H9 (cell line): ENCODE measurements around the gene WEE2. TPM values are rescaled to one million over a fixed set of nuclear protein-coding genes. Genes with fewer than 3 reads are reported as not detected.

Experiments used
- DNase-seq: peaks from one replicate; pipeline ENCODE4 v3.0.0-alpha.2; 2017
- H2AFZ ChIP-seq: one replicate; pipeline ENCODE4 v1.6.1; 2013; ENCODE audit warnings: mild to moderate bottlenecking, low read length, control low read depth, moderate library complexity
- H2AK5ac ChIP-seq: 2 replicates; pipeline ENCODE4 v1.6.1; 2013; ENCODE audit warnings: low read length, control low read depth, mixed read lengths; ENCODE audit not compliant: insufficient read length
- H2BK120ac ChIP-seq: one replicate; pipeline ENCODE4 v1.6.1; 2013; ENCODE audit warnings: low read depth, mild to moderate bottlenecking, low read length, control low read depth, inconsistent platforms; ENCODE audit not compliant: poor library complexity, severe bottlenecking
- H2BK12ac ChIP-seq: 2 replicates; pipeline ENCODE4 v1.6.1; 2013; ENCODE audit warnings: low read length, control low read depth, mixed read lengths, low read depth; ENCODE audit not compliant: insufficient read length
- H2BK15ac ChIP-seq: 2 replicates; pipeline ENCODE4 v1.6.1; 2013; ENCODE audit warnings: low read depth, low read length, control low read depth
- H2BK20ac ChIP-seq: one replicate; pipeline ENCODE4 v1.6.1; 2013; ENCODE audit warnings: low read depth, mild to moderate bottlenecking, low read length, control low read depth, inconsistent platforms; ENCODE audit not compliant: poor library complexity, severe bottlenecking
- H2BK5ac ChIP-seq: 2 replicates; pipeline ENCODE4 v1.6.1; 2013; ENCODE audit warnings: low read length, control low read depth, mixed read lengths; ENCODE audit not compliant: insufficient read length
- H3K14ac ChIP-seq: 2 replicates; pipeline ENCODE4 v1.6.1; 2013; ENCODE audit warnings: low read length, control low read depth; ENCODE audit not compliant: insufficient read depth
- H3K18ac ChIP-seq: 2 replicates; pipeline ENCODE4 v1.6.1; 2013; ENCODE audit warnings: low read depth, mild to moderate bottlenecking, mixed read lengths, low read length, control low read depth; ENCODE audit not compliant: insufficient read length
- H3K23ac ChIP-seq: 2 replicates; pipeline ENCODE4 v1.6.1; 2013; ENCODE audit warnings: low read length, control low read depth, mixed read lengths, low read depth; ENCODE audit not compliant: insufficient read length
- H3K23me2 ChIP-seq: 2 replicates; pipeline ENCODE4 v1.6.1; 2013; ENCODE audit warnings: low read depth, mild to moderate bottlenecking, mixed read lengths, low read length, control low read depth; ENCODE audit not compliant: insufficient read length, poor library complexity, severe bottlenecking
- H3K27ac ChIP-seq: 2 replicates; pipeline ENCODE4 v1.5.1; 2013; ENCODE audit warnings: low read length, control low read depth, mixed read lengths, low read depth; ENCODE audit not compliant: insufficient read length
- H3K27me3 ChIP-seq: 2 replicates; pipeline ENCODE4 v1.6.1; 2013; ENCODE audit warnings: low read length, control low read depth, inconsistent platforms; ENCODE audit not compliant: insufficient read depth
- H3K4ac ChIP-seq: 2 replicates; pipeline ENCODE4 v1.6.1; 2013; ENCODE audit warnings: low read depth, mild to moderate bottlenecking, control low read depth, inconsistent platforms, low read length, moderate library complexity
- H3K4me1 ChIP-seq: 2 replicates; pipeline ENCODE4 v1.6.1; 2013; ENCODE audit warnings: low read length, control low read depth, inconsistent platforms; ENCODE audit not compliant: insufficient read depth
- H3K4me2 ChIP-seq: 2 replicates; pipeline ENCODE4 v1.6.1; 2013; ENCODE audit warnings: low read length, control low read depth, mixed read lengths; ENCODE audit not compliant: insufficient read length, insufficient read depth
- H3K56ac ChIP-seq: 2 replicates; pipeline ENCODE4 v1.6.1; 2013; ENCODE audit warnings: low read depth, mild to moderate bottlenecking, mixed read lengths, low read length, control low read depth; ENCODE audit not compliant: insufficient read length
- H3K79me1 ChIP-seq: 2 replicates; pipeline ENCODE4 v1.6.1; 2013; ENCODE audit warnings: low read depth, mild to moderate bottlenecking, moderate library complexity, low read length, control low read depth, inconsistent platforms; ENCODE audit not compliant: insufficient read depth, poor library complexity, severe bottlenecking
- H3K79me2 ChIP-seq: 2 replicates; pipeline ENCODE4 v1.6.1; 2013; ENCODE audit warnings: low read length, control low read depth, inconsistent platforms; ENCODE audit not compliant: insufficient read depth
- H3K9ac ChIP-seq: 2 replicates; pipeline ENCODE4 v1.6.1; 2013; ENCODE audit warnings: low read length, control low read depth, mixed read lengths; ENCODE audit not compliant: insufficient read length; ENCODE audit errors: extremely low read depth
- H3K9me3 ChIP-seq: one replicate; pipeline ENCODE4 v1.6.1; 2013; ENCODE audit warnings: low read depth, low read length, inconsistent platforms; ENCODE audit not compliant: control insufficient read depth
- H3T11ph ChIP-seq: one replicate; pipeline ENCODE4 v1.6.1; 2013; ENCODE audit warnings: mild to moderate bottlenecking, low read length, control low read depth, inconsistent platforms
- H4K20me1 ChIP-seq: one replicate; pipeline ENCODE4 v1.6.1; 2013; ENCODE audit not compliant: control insufficient read depth, insufficient read length, insufficient read depth
- H4K5ac ChIP-seq: 2 replicates; pipeline ENCODE4 v1.6.1; 2013; ENCODE audit warnings: low read depth, mild to moderate bottlenecking, mixed read lengths, low read length, control low read depth; ENCODE audit not compliant: insufficient read length
- H4K8ac ChIP-seq: replicated peaks from 2 replicates; pipeline ENCODE4 v1.6.1; 2013; ENCODE audit warnings: low read length, control low read depth, mixed read lengths, low read depth; ENCODE audit not compliant: insufficient read length
- H4K91ac ChIP-seq: 2 replicates; pipeline ENCODE4 v1.6.1; 2013; ENCODE audit warnings: low read depth, mild to moderate bottlenecking, moderate library complexity, mixed read lengths, low read length, control low read depth; ENCODE audit not compliant: insufficient read length
- H3K27ac Mint-ChIP-seq, 3 experiments: 2 replicates in 2 of 3; 3 replicates in 1 of 3; pipeline ENCODE4 v1.8.0; 2020 to 2021; ENCODE audit warnings: mixed read lengths in 3 of 3, mild to moderate bottlenecking in 1 of 3, moderate library complexity in 1 of 3
- H3K27me3 Mint-ChIP-seq: 2 replicates; pipeline ENCODE4 v1.8.0; 2021; ENCODE audit warnings: low read depth, mild to moderate bottlenecking, moderate library complexity, mixed read lengths
- H3K36me3 Mint-ChIP-seq, 3 experiments: 2 replicates in 2 of 3; 3 replicates in 1 of 3; pipeline ENCODE4 v1.8.0; 2020 to 2021; ENCODE audit warnings: low read depth in 3 of 3, mixed read lengths in 3 of 3; ENCODE audit not compliant: insufficient read depth in 1 of 3
- H3K4me1 Mint-ChIP-seq, 2 experiments: 2 replicates each; pipeline ENCODE4 v1.8.0; 2020; ENCODE audit warnings: mixed read lengths in 2 of 2
- H3K4me3 Mint-ChIP-seq, 2 experiments: 2 replicates in 1 of 2; 3 replicates in 1 of 2; pipeline ENCODE4 v1.8.0; 2020 to 2021; ENCODE audit warnings: mild to moderate bottlenecking in 2 of 2, mixed read lengths in 2 of 2, moderate library complexity in 1 of 2
- H3K9me3 Mint-ChIP-seq, 2 experiments: 2 replicates in 1 of 2; 3 replicates in 1 of 2; pipeline ENCODE4 v1.8.0; 2020; ENCODE audit warnings: mild to moderate bottlenecking in 2 of 2, mixed read lengths in 2 of 2, moderate library complexity in 1 of 2
- total RNA-seq: library from RNA; stranded (reverse); gene quantifications from 2 replicates; pipeline ENCODE4 v1.2.1, GENCODE V29; 2021
- TF ChIP-seq, protein P1 (sequence below): fragments of 200-600 bp; sonication (generic); conservative IDR thresholded peaks from 3 replicates; pipeline ENCODE4 v1.8.0; 2021; ENCODE audit warnings: antibody characterized with exemption, mild to moderate bottlenecking

WEE2 gene
- total RNA-seq, 1 experiment from 2014 or later, result not detected

GRCh38 chr7:141679014-141679413 is 29.1 kb upstream of the WEE2 start:
- no peak overlapping the region for H3K14ac ChIP-seq
- peaks cover 4 to 11% (median 7%) of the 10 kb centered on the region in 3 experiments; a peak in 5 of 7 replicates for H3K36me3 Mint-ChIP-seq
- no peak overlapping the region for H3K4me3 Mint-ChIP-seq
- no peaks in the 10 kb centered on the region for H3K79me1 ChIP-seq
- no peak overlapping the region for H3K56ac ChIP-seq
- H3K18ac ChIP-seq, result no peak overlapping the region
- no peak overlapping the region for H2BK5ac ChIP-seq
- TF ChIP-seq, protein P1, sequence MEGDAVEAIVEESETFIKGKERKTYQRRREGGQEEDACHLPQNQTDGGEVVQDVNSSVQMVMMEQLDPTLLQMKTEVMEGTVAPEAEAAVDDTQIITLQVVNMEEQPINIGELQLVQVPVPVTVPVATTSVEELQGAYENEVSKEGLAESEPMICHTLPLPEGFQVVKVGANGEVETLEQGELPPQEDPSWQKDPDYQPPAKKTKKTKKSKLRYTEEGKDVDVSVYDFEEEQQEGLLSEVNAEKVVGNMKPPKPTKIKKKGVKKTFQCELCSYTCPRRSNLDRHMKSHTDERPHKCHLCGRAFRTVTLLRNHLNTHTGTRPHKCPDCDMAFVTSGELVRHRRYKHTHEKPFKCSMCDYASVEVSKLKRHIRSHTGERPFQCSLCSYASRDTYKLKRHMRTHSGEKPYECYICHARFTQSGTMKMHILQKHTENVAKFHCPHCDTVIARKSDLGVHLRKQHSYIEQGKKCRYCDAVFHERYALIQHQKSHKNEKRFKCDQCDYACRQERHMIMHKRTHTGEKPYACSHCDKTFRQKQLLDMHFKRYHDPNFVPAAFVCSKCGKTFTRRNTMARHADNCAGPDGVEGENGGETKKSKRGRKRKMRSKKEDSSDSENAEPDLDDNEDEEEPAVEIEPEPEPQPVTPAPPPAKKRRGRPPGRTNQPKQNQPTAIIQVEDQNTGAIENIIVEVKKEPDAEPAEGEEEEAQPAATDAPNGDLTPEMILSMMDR, result no peak
- no peak for DNase-seq
- H3K23ac ChIP-seq, result no peak overlapping the region
- H3K4me1 Mint-ChIP-seq, result peaks cover 7 to 11% of the 10 kb centered on the region in 2 experiments
- H2AFZ ChIP-seq, result no peak overlapping the region
- no peak overlapping the region for H3K27ac ChIP-seq
- H3K79me2 ChIP-seq, result no peaks in the 10 kb centered on the region
- no peak overlapping the region for H4K8ac ChIP-seq
- H2BK12ac ChIP-seq, result no peak overlapping the region
- no peak overlapping the region for H3K27ac Mint-ChIP-seq
- no peaks in the 10 kb centered on the region for H3K23me2 ChIP-seq
- H3K27me3 Mint-ChIP-seq, result no peaks in the 10 kb centered on the region
- no peak overlapping the region for H3K9ac ChIP-seq
- H4K91ac ChIP-seq, result no peak overlapping the region
- no peak overlapping the region for H2BK20ac ChIP-seq
- H3K27me3 ChIP-seq, result no peaks in the 10 kb centered on the region
- H3T11ph ChIP-seq, result no peak overlapping the region
- H2BK15ac ChIP-seq, result no peak overlapping the region
- no peak overlapping the region for H3K4ac ChIP-seq
- no peaks in the 10 kb centered on the region for H3K9me3 Mint-ChIP-seq
- no peaks in the 10 kb centered on the region for H4K20me1 ChIP-seq
- no peaks in the 10 kb centered on the region for H3K9me3 ChIP-seq
- H2AK5ac ChIP-seq, result no peak overlapping the region
- peaks cover 4% of the 10 kb centered on the region; the same call in 1 of the 2 replicates for H3K4me1 ChIP-seq
- no peak overlapping the region for H2BK120ac ChIP-seq
- H4K5ac ChIP-seq, result no peak overlapping the region
- H3K4me2 ChIP-seq, result no peak overlapping the region
